Liver (tissue), 9 donors: Measurements from ENCODE around the gene GNG7. TPM values are rescaled to one million over a fixed set of nuclear protein-coding genes. Genes with fewer than 3 reads are reported as not detected.

Experiments
- DNase-seq: peaks from one replicate; pipeline ENCODE4 v3.0.0-alpha.2; 2017; ENCODE audit warnings: low spot score
- H3K27ac ChIP-seq, 2 donors: one replicate each; pipeline ENCODE4 v1.7.0; 2013; ENCODE audit warnings: inconsistent platforms in 2 of 2, low read length in 2 of 2, control low read depth in 1 of 2, low read depth in 1 of 2, mild to moderate bottlenecking in 1 of 2
- H3K27me3 ChIP-seq, 4 donors: one replicate each; pipeline versions ENCODE4 v1.6.1 to v1.7.0; 2013; ENCODE audit warnings: low read length in 3 of 4, inconsistent platforms in 1 of 4, mild to moderate bottlenecking in 1 of 4, moderate library complexity in 1 of 4; ENCODE audit not compliant: control insufficient read depth in 4 of 4, insufficient read depth in 4 of 4
- H3K36me3 ChIP-seq, 4 donors: one replicate each; pipeline versions ENCODE4 v1.6.1 to v1.7.0; 2013; ENCODE audit warnings: low read length in 3 of 4, mild to moderate bottlenecking in 3 of 4, low read depth in 1 of 4, moderate library complexity in 1 of 4; ENCODE audit not compliant: control insufficient read depth in 4 of 4, insufficient read depth in 3 of 4
- H3K4me1 ChIP-seq, 4 donors: one replicate each; pipeline versions ENCODE4 v1.6.1 to v1.7.0; 2013; ENCODE audit warnings: low read length in 3 of 4, mild to moderate bottlenecking in 3 of 4, moderate library complexity in 1 of 4; ENCODE audit not compliant: control insufficient read depth in 4 of 4, insufficient read depth in 4 of 4
- H3K4me3 ChIP-seq, 3 donors: one replicate each; pipeline versions ENCODE4 v1.6.1 to v1.7.0; 2013; ENCODE audit warnings: low read length in 3 of 3, control low read depth in 1 of 3, low read depth in 1 of 3, mild to moderate bottlenecking in 1 of 3
- H3K9ac ChIP-seq, 2 donors: one replicate each; pipeline ENCODE4 v1.7.0; 2013; ENCODE audit warnings: low read length in 2 of 2, mild to moderate bottlenecking in 2 of 2, moderate library complexity in 2 of 2, control low read depth in 1 of 2, low read depth in 1 of 2
- H3K9me3 ChIP-seq, 4 donors: one replicate each; pipeline versions ENCODE4 v1.6.1 to v1.7.0; 2013; ENCODE audit warnings: low read length in 3 of 4; ENCODE audit not compliant: control insufficient read depth in 4 of 4
- ATF3 ChIP-seq: IDR thresholded peaks from 2 replicates; pipeline ENCODE4 v1.6.1; 2016; ENCODE audit warnings: antibody characterized with exemption
- GABPA ChIP-seq, 2 donors: IDR thresholded peaks in 1 of 2; conservative IDR thresholded peaks in 1 of 2; 2 replicates each; pipeline ENCODE4 v1.6.1; 2016; ENCODE audit warnings: antibody characterized with exemption in 2 of 2, mild to moderate bottlenecking in 1 of 2, moderate library complexity in 1 of 2
- HNF4A ChIP-seq, 2 donors: conservative IDR thresholded peaks; 2 replicates each; pipeline ENCODE4 v1.6.1; 2016; ENCODE audit warnings: antibody characterized with exemption in 2 of 2, mild to moderate bottlenecking in 2 of 2
- NR2F2 ChIP-seq: IDR thresholded peaks from 2 replicates; pipeline ENCODE4 v1.6.1; 2016; ENCODE audit warnings: antibody characterized with exemption
- RAD21 ChIP-seq, 2 donors: IDR thresholded peaks; 2 replicates each; pipeline ENCODE4 v1.6.1; 2016; ENCODE audit warnings: antibody characterized with exemption in 2 of 2, mild to moderate bottlenecking in 2 of 2
- REST ChIP-seq: IDR thresholded peaks from 2 replicates; pipeline ENCODE4 v1.6.1; 2016; ENCODE audit warnings: antibody characterized with exemption, mild to moderate bottlenecking
- RXRA ChIP-seq, 2 donors: IDR thresholded peaks; 2 replicates each; pipeline ENCODE4 v1.6.1; 2017 to 2018; ENCODE audit warnings: antibody characterized with exemption in 2 of 2, mild to moderate bottlenecking in 1 of 2
- SP1 ChIP-seq: IDR thresholded peaks from 2 replicates; pipeline ENCODE4 v1.6.1; 2018; ENCODE audit warnings: antibody characterized with exemption, mild to moderate bottlenecking
- TAF1 ChIP-seq: conservative IDR thresholded peaks from 2 replicates; pipeline ENCODE4 v1.6.1; 2016; ENCODE audit warnings: antibody characterized with exemption, mild to moderate bottlenecking
- YY1 ChIP-seq: IDR thresholded peaks from 2 replicates; pipeline ENCODE4 v1.6.1; 2016; ENCODE audit warnings: antibody characterized with exemption, mild to moderate bottlenecking
- ZBTB33 ChIP-seq: IDR thresholded peaks from 2 replicates; pipeline ENCODE4 v1.6.1; 2016; ENCODE audit warnings: antibody characterized with exemption
- WGBS: extraction: QIAGEN DNeasy Blood & Tissue Kit; methylation state at CpG from one replicate; pipeline ENCODE4 v1.1.7; 2013; 5-methylcytosine and 5-hydroxymethylcytosine counted together
- polyA plus RNA-seq, 2 donors: library from polyadenylated mRNA; stranded (reverse) in 1 of 2; unstranded in 1 of 2; fragments of 200-250 nt in 1 of 2; fragments of >200 nt in 1 of 2; fragmentation: Nextera tagmentation in 1 of 2; extraction: Ambion mirVana in 1 of 2; gene quantifications; one replicate each; pipeline versions ENCODE4 v1.2.1 to v1.2.3, GENCODE V29; 2013 to 2015
- total RNA-seq, 2 donors: library from RNA; depleted of rRNA; stranded (reverse); fragments of >200 nt; gene quantifications; one replicate each; pipeline ENCODE4 v1.2.3, GENCODE V29; 2014
- TF ChIP-seq, protein P1 (sequence below): fragments of 150-350 bp; IDR thresholded peaks from 2 replicates; pipeline ENCODE4 v1.5.1; 2017; ENCODE audit warnings: improper control_type of control experiment, low read depth, low read length; ENCODE audit not compliant: missing input control
- TF ChIP-seq, protein P2 (sequence below): IDR thresholded peaks from 2 replicates; pipeline ENCODE4 v1.6.1; 2016; ENCODE audit warnings: antibody characterized with exemption
- donor health status: healthy.
- donor health status: healthy.
- donor health status: healthy.
- donor health status: healthy.
- donor health status: healthy.

GNG7 gene
- total and polyA plus RNA-seq, 4 donors = 0.75 to 1.9 (median 1.1) TPM

DNA sequence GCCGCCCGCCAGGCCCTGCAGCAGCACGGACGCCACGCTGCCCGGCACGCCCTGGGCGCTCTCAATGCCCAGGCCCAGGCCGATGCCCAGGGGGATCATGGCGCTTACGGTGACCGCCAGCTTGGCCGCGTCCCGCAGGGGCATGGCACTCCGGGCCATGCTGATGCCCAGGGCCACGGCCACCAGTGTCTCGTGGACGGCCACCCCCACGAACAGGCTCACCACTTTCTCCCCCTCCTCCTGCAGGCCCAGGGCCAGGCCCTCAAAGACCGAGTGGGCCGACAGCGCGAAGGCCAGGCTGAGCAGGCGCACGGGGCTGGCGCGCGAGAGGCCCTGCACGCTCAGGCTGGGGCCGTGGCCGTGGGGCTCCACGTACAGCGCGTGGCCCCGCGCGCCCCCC lies 30.4 kb upstream of the GNG7 start:
- H3K4me1 ChIP-seq = no peaks in the 10 kb centered on the region
- H3K9me3 ChIP-seq = peaks cover 0 to 2% (median 0%) of the 10 kb centered on the region in 4 donors
- no peak for TF ChIP-seq ZBTB33
- no peak for TF ChIP-seq RXRA (IDR thresholded peaks at IDR 0.05)
- TF ChIP-seq SP1 = no peak
- TF ChIP-seq ATF3 = no peak
- TF ChIP-seq YY1 = no peak
- no peak for TF ChIP-seq GABPA (IDR thresholded peaks at IDR 0.05 in 1 of 2, conservative IDR thresholded peaks at IDR 0.05 in 1 of 2)
- TF ChIP-seq, protein P1, sequence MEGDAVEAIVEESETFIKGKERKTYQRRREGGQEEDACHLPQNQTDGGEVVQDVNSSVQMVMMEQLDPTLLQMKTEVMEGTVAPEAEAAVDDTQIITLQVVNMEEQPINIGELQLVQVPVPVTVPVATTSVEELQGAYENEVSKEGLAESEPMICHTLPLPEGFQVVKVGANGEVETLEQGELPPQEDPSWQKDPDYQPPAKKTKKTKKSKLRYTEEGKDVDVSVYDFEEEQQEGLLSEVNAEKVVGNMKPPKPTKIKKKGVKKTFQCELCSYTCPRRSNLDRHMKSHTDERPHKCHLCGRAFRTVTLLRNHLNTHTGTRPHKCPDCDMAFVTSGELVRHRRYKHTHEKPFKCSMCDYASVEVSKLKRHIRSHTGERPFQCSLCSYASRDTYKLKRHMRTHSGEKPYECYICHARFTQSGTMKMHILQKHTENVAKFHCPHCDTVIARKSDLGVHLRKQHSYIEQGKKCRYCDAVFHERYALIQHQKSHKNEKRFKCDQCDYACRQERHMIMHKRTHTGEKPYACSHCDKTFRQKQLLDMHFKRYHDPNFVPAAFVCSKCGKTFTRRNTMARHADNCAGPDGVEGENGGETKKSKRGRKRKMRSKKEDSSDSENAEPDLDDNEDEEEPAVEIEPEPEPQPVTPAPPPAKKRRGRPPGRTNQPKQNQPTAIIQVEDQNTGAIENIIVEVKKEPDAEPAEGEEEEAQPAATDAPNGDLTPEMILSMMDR = no peak
- no peak for TF ChIP-seq TAF1
- H3K27me3 ChIP-seq = no peaks in the 10 kb centered on the region
- H3K9ac ChIP-seq = no peak overlapping the region
- no peak overlapping the region for H3K4me3 ChIP-seq
- H3K36me3 ChIP-seq = peaks cover 5 to 30% (median 9%) of the 10 kb centered on the region in 4 donors
- DNase-seq = no peak
- WGBS = 97% methylated on average over 38 of the region's 38 CpGs
- no peak overlapping the region for H3K27ac ChIP-seq

DNA sequence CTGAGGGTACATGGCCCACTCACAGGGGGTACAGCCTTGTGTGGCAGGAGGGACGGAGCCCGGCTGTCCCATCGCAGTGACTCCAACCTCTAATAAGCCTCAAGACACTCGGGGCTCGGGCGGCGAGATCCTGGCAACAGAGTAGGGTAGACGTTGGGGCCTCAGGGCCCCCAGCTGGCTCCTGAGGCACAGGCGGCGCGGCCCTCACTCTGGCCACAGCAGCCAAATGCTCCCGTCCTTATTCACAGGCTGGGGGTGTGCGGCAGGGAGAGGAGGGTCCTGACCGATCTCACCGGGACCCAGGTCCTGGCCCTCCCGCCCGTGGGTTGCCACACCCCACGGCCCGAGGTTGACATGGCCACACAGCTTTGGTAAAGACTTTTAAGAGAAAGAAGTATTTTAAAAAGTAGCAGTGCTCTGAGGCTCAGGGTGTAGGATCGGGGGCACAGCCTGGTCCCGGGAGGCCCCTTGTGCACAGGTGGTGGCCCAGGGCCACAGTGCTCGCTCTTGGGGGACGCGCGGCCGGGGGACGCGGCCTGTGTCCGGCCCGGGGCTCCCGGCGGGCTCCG lies 29.7 kb upstream of the GNG7 start:
- TF ChIP-seq REST (no peak), RXRA (IDR thresholded peaks at IDR 0.05) (no peak), HNF4A (conservative IDR thresholded peaks at IDR 0.05) (no peak), RAD21 (IDR thresholded peaks at IDR 0.05) (no peak), ATF3 (no peak), SP1 (no peak), NR2F2 (no peak), TAF1 (no peak), ZBTB33 (no peak)
- TF ChIP-seq, protein P2, sequence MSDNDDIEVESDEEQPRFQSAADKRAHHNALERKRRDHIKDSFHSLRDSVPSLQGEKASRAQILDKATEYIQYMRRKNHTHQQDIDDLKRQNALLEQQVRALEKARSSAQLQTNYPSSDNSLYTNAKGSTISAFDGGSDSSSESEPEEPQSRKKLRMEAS = no peak

More for the DNA sequence above, 29.7 kb upstream of the GNG7 start:
- Histone ChIP-seq H3K4me1 (no peaks in the 10 kb centered on the region), H3K27me3 (no peaks in the 10 kb centered on the region), H3K27ac (no peak overlapping the region), H3K4me3 (no peak overlapping the region), H3K36me3 (peaks cover 5 to 30% (median 9%) of the 10 kb centered on the region in 4 donors), H3K9ac (no peak overlapping the region), H3K9me3 (peaks cover 0 to 2% (median 0%) of the 10 kb centered on the region in 4 donors)
- 95% methylated on average over 33 of the region's 33 CpGs for WGBS
- DNase-seq = no peak
